T-helper 2 cell (primary cell): ENCODE measurements around the gene ADGRG6.
"Not testable (repeated sequence)": the region's sequence is repeated elsewhere in the genome, so short reads cannot be mapped to it uniquely, and the experiment has no call there.

ENCODE experiments used
- DNase-seq, 5 experiments: peaks; one replicate each; pipeline versions ENCODE4 v3.0.0 to v3.0.0-alpha.2; 2012 to 2022

ADGRG6 gene

DNA sequence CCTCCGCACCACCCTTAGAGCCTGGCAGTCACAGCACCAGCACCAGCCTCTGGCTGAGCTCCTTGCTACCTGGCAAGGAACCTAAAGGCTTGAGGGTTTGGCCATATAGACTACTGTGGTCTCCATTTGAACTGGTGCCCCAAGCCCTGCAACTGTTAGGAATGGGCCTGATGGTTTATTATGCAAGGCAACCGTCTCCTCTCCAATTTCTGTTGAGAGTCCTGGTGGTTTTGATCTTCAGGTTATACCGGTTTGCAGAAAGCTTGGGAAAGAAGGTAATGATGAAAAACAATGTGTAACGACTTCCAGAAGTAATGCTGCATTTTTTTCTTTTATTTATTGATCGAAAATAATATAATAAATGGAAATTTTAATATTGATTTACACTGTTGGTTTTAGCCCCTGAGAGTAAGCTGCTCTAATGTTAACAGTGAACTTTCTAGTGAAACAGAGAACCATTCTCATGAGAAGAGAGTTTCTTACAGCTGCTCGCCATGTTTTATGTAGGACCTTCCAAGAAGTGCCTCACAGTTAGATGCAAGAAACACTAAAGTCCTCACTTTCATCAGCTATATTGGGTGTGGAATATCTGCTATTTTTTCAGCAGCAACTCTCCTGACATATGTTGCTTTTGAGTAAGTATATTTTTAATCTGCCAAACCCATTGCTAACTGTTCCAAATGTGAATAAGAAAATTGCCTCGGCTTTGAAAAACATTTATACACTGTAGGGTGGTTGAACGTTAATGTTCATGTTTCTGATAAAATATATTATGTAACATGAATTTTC is 112.8 kb downstream of the ADGRG6 start:
- DNase-seq, result no peak

- DNase-seq, result no peak
These were observed 114.4 kb downstream of the ADGRG6 start for GRCh38 chr6:142416179-142416578.

DNA sequence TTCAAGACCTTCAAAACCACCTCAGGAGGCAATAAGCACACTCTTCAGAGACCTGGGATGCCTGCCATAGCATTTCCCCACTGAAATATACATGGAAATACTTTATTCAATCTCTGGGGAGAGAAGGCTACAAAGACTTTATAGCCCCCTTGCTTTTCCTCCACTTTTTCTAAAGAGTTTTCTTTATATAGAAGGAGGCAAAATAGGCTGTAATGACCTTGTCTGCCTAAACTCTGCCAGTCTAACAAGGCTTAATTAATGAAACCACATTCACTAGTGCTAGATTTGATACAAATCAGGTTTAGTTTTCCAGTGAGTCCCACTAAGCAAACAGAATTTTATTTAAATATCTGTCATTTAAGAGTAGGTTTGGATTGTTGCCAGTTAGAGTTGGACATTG is 114.9 kb downstream of the ADGRG6 start:
- DNase-seq, result no peak

GRCh38 chr6:142417331-142417750 is 115.5 kb downstream of the ADGRG6 start:
- no peak for DNase-seq

- DNase-seq, result no peak
These were observed 117.3 kb downstream of the ADGRG6 start for GRCh38 chr6:142419071-142419470.

DNA sequence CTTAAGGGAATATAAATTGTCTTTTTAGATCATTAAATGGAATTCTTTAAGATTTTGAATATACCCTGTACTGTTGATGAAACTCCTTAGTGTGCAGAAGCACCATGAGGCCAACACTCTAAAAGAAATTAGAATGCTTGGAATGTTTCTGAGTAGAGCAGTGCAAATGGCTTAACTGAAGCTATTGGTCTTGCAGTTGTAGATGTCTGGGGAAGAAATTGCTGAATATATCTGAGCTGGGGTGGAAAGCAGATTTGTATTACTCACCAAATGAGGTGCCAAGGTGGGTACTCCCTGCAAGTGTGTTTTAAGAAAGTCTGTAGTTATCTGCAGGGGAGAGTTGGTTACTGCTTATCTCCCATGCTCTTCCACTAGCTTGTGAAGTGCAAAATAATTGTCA is 119.0 kb downstream of the ADGRG6 start:
- DNase-seq, result no peak

GRCh38 chr6:142421285-142422117 is 119.7 kb downstream of the ADGRG6 start:
- no peak for DNase-seq

DNA sequence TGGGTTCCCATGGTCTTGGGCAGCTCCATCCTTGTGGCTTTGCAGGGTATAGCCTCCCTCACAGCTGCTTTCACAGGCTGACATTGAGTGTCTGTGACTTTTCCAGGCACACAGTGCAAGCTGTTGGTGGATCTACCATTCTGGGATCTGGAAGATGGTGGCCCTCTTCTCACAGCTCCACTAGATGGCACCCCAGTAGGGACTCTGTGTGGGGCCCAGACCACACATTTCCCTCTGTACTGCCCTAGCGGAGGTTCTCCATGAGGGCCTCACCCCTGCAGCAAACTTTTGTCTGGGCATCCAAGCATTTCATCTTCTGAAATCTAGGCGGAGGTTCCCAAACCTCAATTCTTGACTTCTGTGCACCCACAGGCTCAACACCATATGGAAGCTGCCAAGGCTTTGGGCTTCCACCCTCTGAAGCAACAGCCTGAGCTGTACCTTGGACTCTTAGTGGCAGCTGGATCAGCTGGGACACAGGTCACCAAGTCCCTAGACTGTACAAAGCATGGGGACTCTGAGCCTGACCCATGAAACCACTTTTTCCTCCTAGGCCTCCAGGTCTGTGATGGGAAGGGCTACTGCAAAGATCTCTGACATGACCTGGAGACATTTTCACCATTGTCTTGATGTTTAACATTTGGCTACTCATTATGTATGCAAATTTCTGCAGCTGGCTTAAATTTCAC is 124.8 kb downstream of the ADGRG6 start:
- not testable (repeated sequence) for DNase-seq

- DNase-seq, result not testable (repeated sequence)
These were observed 126.7 kb downstream of the ADGRG6 start for GRCh38 chr6:142428468-142428867.

DNA sequence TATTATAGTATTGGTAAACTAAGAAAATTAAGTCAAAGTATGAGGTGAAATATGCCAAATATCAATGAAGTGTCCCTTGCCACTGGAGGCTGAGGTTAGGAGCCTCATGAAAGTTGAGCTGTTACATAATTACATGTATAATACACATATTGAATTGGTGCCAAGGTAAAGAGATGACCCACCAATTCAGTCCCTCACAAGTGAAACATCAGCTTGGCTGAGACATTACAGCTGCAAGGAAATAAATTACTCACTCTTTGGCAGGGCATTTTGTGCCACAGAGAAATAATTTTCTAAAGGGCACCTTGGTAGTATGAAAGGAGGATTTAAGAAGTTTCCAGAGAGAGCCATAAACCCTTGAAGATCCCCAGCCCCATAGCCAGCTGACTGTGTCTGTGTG is 127.4 kb downstream of the ADGRG6 start:
- no peak for DNase-seq

DNA sequence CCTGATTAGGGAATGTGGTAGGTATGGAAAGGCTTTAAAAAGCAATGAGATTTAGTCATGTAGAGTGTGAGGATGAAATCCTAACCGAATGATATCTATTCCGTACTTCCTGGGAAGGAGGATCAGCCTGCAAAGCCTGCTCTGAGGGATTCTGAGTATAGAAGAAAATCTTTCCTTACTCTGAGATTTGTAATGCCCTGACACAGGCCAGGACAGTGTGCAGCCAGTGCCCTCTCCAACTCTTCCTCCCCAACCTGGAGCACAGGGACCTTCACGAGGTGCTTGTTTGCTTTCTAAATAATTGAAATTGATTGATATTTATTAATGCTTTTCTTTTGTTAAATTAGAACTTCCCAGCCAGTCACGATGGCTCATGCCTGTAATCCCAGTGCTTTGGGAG is 131.6 kb downstream of the ADGRG6 start:
- no peak for DNase-seq

GRCh38 chr6:142438898-142439297 is 137.1 kb downstream of the ADGRG6 start:
- DNase-seq, result no peak

DNA sequence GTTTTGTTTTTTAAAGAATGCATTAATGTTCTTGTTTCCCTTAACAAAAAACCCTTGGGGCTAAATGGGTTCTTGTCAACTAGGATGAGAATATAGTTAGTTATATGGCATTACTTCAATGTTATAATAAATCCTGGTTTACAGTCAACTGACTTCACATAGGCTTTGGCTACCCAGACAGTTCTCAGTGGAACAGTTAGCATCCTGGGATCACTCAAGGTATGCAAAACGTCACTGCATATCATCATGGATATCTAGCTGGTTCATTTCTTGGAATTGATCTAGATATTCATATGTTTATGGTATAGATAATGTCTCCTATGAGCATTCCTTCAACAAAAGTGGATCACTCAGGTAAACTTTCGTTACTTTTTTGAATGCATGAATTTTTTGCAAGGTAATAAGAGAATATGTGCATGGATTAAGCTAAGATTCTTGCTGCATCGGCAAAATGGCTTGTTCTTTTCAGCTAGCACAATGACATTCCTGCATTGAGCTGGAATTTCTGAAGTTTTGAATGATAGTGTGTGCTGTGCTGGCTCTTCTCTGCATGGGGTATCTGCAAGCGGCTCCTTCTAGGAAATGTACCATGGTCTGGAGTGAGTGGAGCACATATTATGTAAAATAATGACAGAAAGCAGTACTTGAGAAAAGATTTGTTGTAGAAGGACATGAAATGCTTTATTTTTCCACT is 138.9 kb downstream of the ADGRG6 start:
- no peak for DNase-seq

GRCh38 chr6:142441716-142442115 is 139.9 kb downstream of the ADGRG6 start:
- DNase-seq, result no peak

GRCh38 chr6:142443102-142443501 is 141.3 kb downstream of the ADGRG6 start:
- DNase-seq, result no peak

- DNase-seq, result no peak
These were observed 141.7 kb downstream of the ADGRG6 start for GRCh38 chr6:142443532-142443931.

DNA sequence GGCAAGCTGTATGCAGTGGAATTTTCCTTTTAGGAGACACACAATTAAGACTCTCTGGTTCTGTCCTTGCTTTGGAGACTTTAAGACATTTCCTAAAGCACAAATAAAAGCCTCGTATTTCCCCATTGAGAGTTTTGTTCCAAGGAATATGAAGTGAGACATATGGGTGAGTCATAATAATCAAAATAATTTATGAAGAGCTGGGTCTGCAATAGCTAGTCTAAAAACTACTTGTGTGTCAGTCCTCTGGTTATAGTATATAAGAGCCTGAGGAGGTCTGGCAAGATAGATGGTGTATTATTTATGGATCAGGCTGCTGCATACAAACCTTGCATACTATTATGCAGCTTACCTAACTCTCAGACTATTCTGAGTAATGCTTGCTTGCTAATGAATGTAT is 142.6 kb downstream of the ADGRG6 start:
- no peak for DNase-seq

GRCh38 chr6:142444881-142445301 is 143.1 kb downstream of the ADGRG6 start:
- no peak for DNase-seq

DNA sequence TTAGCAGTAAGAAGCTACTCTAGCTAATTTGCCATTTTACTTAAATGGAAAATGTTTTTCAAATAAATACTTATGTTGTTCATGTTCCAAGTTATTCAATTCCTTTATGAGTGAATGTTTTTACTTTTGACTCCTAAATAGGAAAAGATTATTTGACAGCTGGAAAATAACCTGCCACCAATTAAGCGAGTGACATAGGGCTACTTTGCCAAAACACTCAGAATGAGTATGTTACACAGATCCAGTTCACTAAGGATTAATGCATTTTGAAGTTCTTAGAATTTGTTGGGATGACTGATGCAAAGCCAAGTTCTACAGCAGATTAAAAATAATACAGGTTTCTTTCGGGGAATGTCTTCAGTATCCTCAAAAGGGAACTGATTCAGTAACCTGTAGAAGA is 144.4 kb downstream of the ADGRG6 start:
- DNase-seq, result no peak

DNA sequence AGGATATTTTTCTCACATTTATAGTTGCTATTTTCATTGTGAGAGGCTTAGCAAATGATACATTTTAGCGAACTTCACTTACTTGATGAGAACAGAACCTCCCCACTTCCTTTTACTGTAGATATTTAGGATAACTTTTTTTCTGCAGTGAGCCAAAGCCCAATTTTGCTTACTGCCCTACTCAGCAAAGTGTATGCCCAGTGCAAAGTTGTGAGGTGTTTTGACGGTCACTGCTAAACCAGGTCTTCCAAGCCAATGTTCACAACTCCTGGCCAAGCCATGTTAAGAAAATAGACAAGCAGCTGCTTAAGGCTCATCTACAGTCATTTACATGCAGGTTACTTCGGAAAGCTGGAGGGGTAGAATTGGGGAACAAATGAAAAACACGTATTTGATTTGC is 144.8 kb downstream of the ADGRG6 start:
- no peak for DNase-seq

- DNase-seq, result no peak
These were observed 146.4 kb downstream of the ADGRG6 start for GRCh38 chr6:142448091-142448729.

DNA sequence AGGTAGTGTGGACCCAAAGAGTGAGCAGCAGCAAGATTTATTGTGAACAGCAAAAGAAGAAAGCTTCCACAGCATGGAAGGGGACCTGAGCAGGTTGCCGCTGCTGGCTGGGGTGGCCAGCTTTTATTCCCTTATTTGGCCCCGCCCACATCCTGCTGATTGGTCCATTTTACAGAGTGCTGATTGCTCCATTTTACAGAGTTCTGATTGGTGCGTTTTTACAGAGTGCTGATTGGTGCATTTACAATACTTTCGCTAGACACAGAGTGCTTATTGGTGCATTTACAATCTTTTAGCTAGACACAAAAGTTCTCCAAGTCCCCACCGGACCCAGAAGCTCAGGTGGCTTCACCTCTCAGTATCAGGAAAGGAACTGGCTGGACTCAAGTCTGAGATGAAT is 149.0 kb downstream of the ADGRG6 start:
- not testable (repeated sequence) for DNase-seq
